Adipocyte (in vitro differentiated cells): ENCODE results near the gene SNHG17.
"Not testable (repeated sequence)": the region's sequence is repeated elsewhere in the genome, so short reads cannot be mapped to it uniquely, and the experiment has no call there.

ENCODE experiments used
- DNase-seq: peaks from one replicate; pipeline ENCODE4 v3.0.0-alpha.2; 2015; ENCODE audit warnings: low read depth
- H3K27me3 ChIP-seq: replicated peaks from 2 replicates; pipeline ENCODE4 v1.7.0; 2013; ENCODE audit warnings: mild to moderate bottlenecking, low read length, moderate library complexity; ENCODE audit not compliant: control insufficient read depth, insufficient read depth
- H3K36me3 ChIP-seq: 2 replicates; pipeline ENCODE4 v1.7.0; 2013; ENCODE audit warnings: low read length, mild to moderate bottlenecking, moderate library complexity; ENCODE audit not compliant: control insufficient read depth, insufficient read depth, severe bottlenecking
- H3K4me1 ChIP-seq: 2 replicates; pipeline ENCODE4 v1.7.0; 2013; ENCODE audit warnings: mild to moderate bottlenecking, low read length, moderate library complexity; ENCODE audit not compliant: control insufficient read depth, insufficient read depth
- H3K4me3 ChIP-seq: 2 replicates; pipeline ENCODE4 v1.7.0; 2013; ENCODE audit warnings: mild to moderate bottlenecking, low read length, moderate library complexity
- H3K9ac ChIP-seq: 2 replicates; pipeline ENCODE4 v1.7.0; 2013; ENCODE audit warnings: mild to moderate bottlenecking, low read length, moderate library complexity
- H3K9me3 ChIP-seq: 2 replicates; pipeline ENCODE4 v1.7.0; 2013; ENCODE audit warnings: mild to moderate bottlenecking, low read length, moderate library complexity; ENCODE audit not compliant: control insufficient read depth

The SNHG17 gene

GRCh38 chr20:38393259-38393658 is 41.9 kb downstream of the SNHG17 start:
- no peak for DNase-seq

GRCh38 chr20:38392356-38392755 is 42.8 kb downstream of the SNHG17 start:
- Histone ChIP-seq H3K4me1 (peaks cover 21% of the 10 kb centered on the region), H3K4me3 (no peak overlapping the region), H3K36me3 (no peaks in the 10 kb centered on the region), H3K9me3 (peaks cover 6% of the 10 kb centered on the region), H3K9ac (no peak overlapping the region), H3K27me3 (peaks cover 20% of the 10 kb centered on the region)
- DNase-seq, result no peak

More at GRCh38 chr20:38393259-38393658, 41.9 kb downstream of the SNHG17 start:
- Histone ChIP-seq H3K4me1 (peaks cover 21% of the 10 kb centered on the region), H3K9ac (no peak overlapping the region), H3K4me3 (no peak overlapping the region), H3K27me3 (peaks cover 20% of the 10 kb centered on the region), H3K9me3 (peaks cover 6% of the 10 kb centered on the region), H3K36me3 (no peaks in the 10 kb centered on the region)

- Histone ChIP-seq H3K9ac (no peak overlapping the region), H3K36me3 (no peaks in the 10 kb centered on the region), H3K4me3 (no peak overlapping the region), H3K27me3 (peaks cover 30% of the 10 kb centered on the region), H3K4me1 (no peaks in the 10 kb centered on the region), H3K9me3 (peaks cover 6% of the 10 kb centered on the region)
- DNase-seq, result no peak
These were observed 47.2 kb downstream of the SNHG17 start for GRCh38 chr20:38387953-38388352.

GRCh38 chr20:38386851-38387250 is 48.3 kb downstream of the SNHG17 start:
- no peaks in the 10 kb centered on the region for H3K4me1 ChIP-seq
- H3K9me3 ChIP-seq, result peaks cover 6% of the 10 kb centered on the region
- H3K27me3 ChIP-seq, result peaks cover 33% of the 10 kb centered on the region
- H3K4me3 ChIP-seq, result no peak overlapping the region
- DNase-seq, result no peak
- H3K36me3 ChIP-seq, result no peaks in the 10 kb centered on the region
- H3K9ac ChIP-seq, result no peak overlapping the region

- H3K9me3 ChIP-seq, result peaks cover 6% of the 10 kb centered on the region
- no peak overlapping the region for H3K9ac ChIP-seq
- peaks cover 36% of the 10 kb centered on the region for H3K27me3 ChIP-seq
- H3K4me1 ChIP-seq, result no peaks in the 10 kb centered on the region
- no peaks in the 10 kb centered on the region for H3K36me3 ChIP-seq
- no peak overlapping the region for H3K4me3 ChIP-seq
- DNase-seq, result no peak
These were observed 49.1 kb downstream of the SNHG17 start for GRCh38 chr20:38386004-38386403.

GRCh38 chr20:38383147-38383546 is 52.0 kb downstream of the SNHG17 start:
- DNase-seq, result no peak
- Histone ChIP-seq H3K36me3 (no peaks in the 10 kb centered on the region), H3K9ac (no peak overlapping the region), H3K4me1 (no peaks in the 10 kb centered on the region), H3K9me3 (no peaks in the 10 kb centered on the region), H3K4me3 (no peak overlapping the region), H3K27me3 (peaks cover 23% of the 10 kb centered on the region)

- H3K4me1 ChIP-seq, result peaks cover 11% of the 10 kb centered on the region
- peaks cover 16% of the 10 kb centered on the region for H3K36me3 ChIP-seq
- DNase-seq, H3K9ac ChIP-seq, H3K9me3 ChIP-seq, H3K4me3 ChIP-seq: not testable (repeated sequence)
- peaks cover 31% of the 10 kb centered on the region for H3K27me3 ChIP-seq
These were observed 57.3 kb downstream of the SNHG17 start for GRCh38 chr20:38377838-38378237.

GRCh38 chr20:38377039-38377685 is 58.0 kb downstream of the SNHG17 start:
- H3K9ac ChIP-seq, result no peak overlapping the region
- peaks cover 29% of the 10 kb centered on the region for H3K27me3 ChIP-seq
- H3K4me1 ChIP-seq, result peaks cover 14% of the 10 kb centered on the region
- no peaks in the 10 kb centered on the region for H3K9me3 ChIP-seq
- no peak overlapping the region for H3K4me3 ChIP-seq
- DNase-seq, result no peak
- H3K36me3 ChIP-seq, result peaks cover 16% of the 10 kb centered on the region

- no peak overlapping the region for H3K4me3 ChIP-seq
- H3K9me3 ChIP-seq, result no peaks in the 10 kb centered on the region
- DNase-seq, result no peak
- peaks cover 26% of the 10 kb centered on the region for H3K36me3 ChIP-seq
- H3K4me1 ChIP-seq, result peaks cover 14% of the 10 kb centered on the region
- H3K9ac ChIP-seq, result no peak overlapping the region
- H3K27me3 ChIP-seq, result peaks cover 18% of the 10 kb centered on the region
These were observed 61.2 kb downstream of the SNHG17 start for GRCh38 chr20:38373898-38374297.

GRCh38 chr20:38373231-38373867 is 61.8 kb downstream of the SNHG17 start:
- Histone ChIP-seq H3K9ac (no peak overlapping the region), H3K4me1 (peaks cover 14% of the 10 kb centered on the region), H3K36me3 (peaks cover 26% of the 10 kb centered on the region), H3K4me3 (no peak overlapping the region), H3K9me3 (no peaks in the 10 kb centered on the region), H3K27me3 (peaks cover 18% of the 10 kb centered on the region)
- DNase-seq, result no peak

GRCh38 chr20:38372806-38373205 is 62.3 kb downstream of the SNHG17 start:
- Histone ChIP-seq H3K4me1 (peaks cover 14% of the 10 kb centered on the region), H3K9me3 (no peaks in the 10 kb centered on the region), H3K36me3 (peaks cover 26% of the 10 kb centered on the region), H3K27me3 (peaks cover 17% of the 10 kb centered on the region), H3K4me3 (no peak overlapping the region), H3K9ac (no peak overlapping the region)
- DNase-seq, result no peak
